H1 (cell line): ENCODE results near the gene COG7. TPM values are rescaled to one million over a fixed set of nuclear protein-coding genes. Genes with fewer than 3 reads are reported as not detected.

Experiments
- CTBP2 ChIP-seq: IDR thresholded peaks from 2 replicates; pipeline ENCODE4 v1.7.0; 2011; ENCODE audit warnings: borderline replicate concordance, mild to moderate bottlenecking, moderate library complexity, mixed read lengths, low read length; ENCODE audit not compliant: insufficient read depth, insufficient read length
- EGR1 ChIP-seq: IDR thresholded peaks from 2 replicates; pipeline ENCODE4 v1.6.1; 2011; ENCODE audit warnings: low read depth, low read length, borderline replicate concordance
- TBP ChIP-seq: IDR thresholded peaks from 2 replicates; pipeline ENCODE4 v1.6.1; 2011; ENCODE audit warnings: low read depth, low read length, improper control_type of control experiment
- TEAD4 ChIP-seq: IDR thresholded peaks from 2 replicates; pipeline ENCODE4 v1.6.1; 2012; ENCODE audit warnings: low read depth, low read length, inconsistent platforms, mixed read lengths
- polyA plus RNA-seq, 7 experiments: library from polyadenylated mRNA; depleted of rRNA in 3 of 7; stranded (reverse) in 5 of 7; unstranded in 2 of 7; fragments of >200 nt in 5 of 7; fragments of 200-250 nt in 2 of 7; gene quantifications; 1 replicate in 5 of 7; 2 replicates in 1 of 7; 4 replicates in 1 of 7; pipeline versions ENCODE4 v1.2.1 to v1.2.3, GENCODE V29; 2011 to 2013; ENCODE audit warnings: missing spikeins in 2 of 7, mixed read lengths in 2 of 7
- total RNA-seq: library from RNA; stranded (reverse); fragmentation: NEBNext Ultra II Directional; extraction: Animal tissue kit (Norgen Biotek cat#: 25700); gene quantifications from 2 replicates; pipeline ENCODE4 v1.2.1, GENCODE V29; 2021

The COG7 gene
- total and polyA plus RNA-seq, 2 of the 8 experiments (the other 6 are each of a cell fraction or from before 2014, with no cell fraction given) = 17.2 to 40.4 TPM

GRCh38 chr16:23380501-23380951, 72.5 kb downstream of the COG7 start (continued):
- TF ChIP-seq EGR1 (no peak), TBP (no peak), CTBP2 (no peak), TEAD4 (no peak)
